ENCODE results near the gene ADCY7. TPM values are rescaled to one million over a fixed set of nuclear protein-coding genes. Genes with fewer than 3 reads are reported as not detected.

ADCY7 gene
- total and polyA plus RNA-seq, 2 of the 4 experiments (the other 2 are of a cell fraction) = 15.2 to 17.1 TPM

GRCh38 chr16:50282010-50282538 is 15.7 kb downstream of the ADCY7 start:
- Histone ChIP-seq H4K8ac (ENCODE audit: low read depth in 2 of 2, low read length in 2 of 2) (no peak overlapping the region), H3K4me3 (ENCODE audit: insufficient read depth, low read depth, low read length) (no peak overlapping the region), H3K23ac (ENCODE audit: low read depth, low read length) (no peak overlapping the region), H3K27ac (ENCODE audit: insufficient read depth, low read length) (no peak overlapping the region), H2BK20ac (ENCODE audit: low read depth, low read length) (no peak overlapping the region), H2AFZ (replicated peaks; ENCODE audit: low read length, poor library complexity) (no peak overlapping the region), H4K5ac (ENCODE audit: low read depth, low read length) (no peak overlapping the region), H2AK5ac (ENCODE audit: low read depth, low read length) (no peak overlapping the region), H2AK9ac (replicated peaks; ENCODE audit: low read depth, low read length, poor library complexity) (no peak overlapping the region), H2BK5ac (ENCODE audit: low read depth, low read length, poor library complexity, severe bottlenecking) (no peak overlapping the region), H3K79me1 (ENCODE audit: low read depth in 1 of 2, low read length in 2 of 2) (peaks cover 0 to 27% of the 10 kb centered on the region in 2 experiments; a peak in 2 of 4 replicates), H3K4me1 (ENCODE audit: control insufficient read depth, insufficient read depth, low read length) (0 out of 2 replicates have a peak, but pooled peaks cover 4% of the 10 kb centered on the region), H4K20me1 (ENCODE audit: insufficient read depth, low read length) (peaks cover 31% of the 10 kb centered on the region), H3K9me3 (ENCODE audit: control insufficient read depth, insufficient read depth, low read length) (peaks cover 4% of the 10 kb centered on the region; the same call in 1 of the 2 replicates), H3K9me1 (ENCODE audit: insufficient read depth, low read length) (no peaks in the 10 kb centered on the region), H3K56ac (ENCODE audit: extremely low read depth, insufficient read depth, low read length) (no peak overlapping the region), H4K91ac (ENCODE audit: insufficient read depth, low read depth, low read length) (no peak overlapping the region), H3K9ac (ENCODE audit: low read depth, low read length) (no peak overlapping the region), H3K4ac (ENCODE audit: low read depth, low read length) (no peak overlapping the region), H3K27me3 (ENCODE audit: control insufficient read depth, insufficient read depth, low read length) (no peaks in the 10 kb centered on the region), H3K4me2 (ENCODE audit: low read depth, low read length) (no peak overlapping the region), H3K14ac (replicated peaks; ENCODE audit: low read depth, low read length) (no peak overlapping the region), H3K18ac (ENCODE audit: low read depth, low read length) (no peak overlapping the region), H2BK15ac (ENCODE audit: low read depth, low read length) (no peak overlapping the region), H3K36me3 (ENCODE audit: control insufficient read depth, insufficient read depth, low read length) (peaks cover 1% of the 10 kb centered on the region; the same call in 1 of the 2 replicates), H2BK120ac (ENCODE audit: low read depth, low read length) (no peak overlapping the region)
- ATAC-seq (ENCODE audit: low read depth) (no peak), DNase-seq (no peak)
- no TSS peak for BruUV-seq (replicated peaks)
- ChIA-PET CTCF (interaction anchor here (1.3 kb wide), 1 partner anchor 72 kb away, joined by 4 read pairs; no protein-coding TSS in a partner anchor), POLR2A (ENCODE audit: unreplicated experiment) (no interaction called here)
- in situ Hi-C loops (cut with MboI; ENCODE audit: low sequenced_read_pairs) = no loop called here
- TF ChIP-seq MAFK (IDR thresholded peaks at IDR 0.05; ENCODE audit: low read depth, low read length) = no peak
- TF ChIP-seq RFX5 (IDR thresholded peaks at IDR 0.05; ENCODE audit: low read depth, low read length) = no peak
- no peak for TF ChIP-seq POLR2A (IDR thresholded peaks at IDR 0.05; ENCODE audit: low read depth, low read length)
- no peak for TF ChIP-seq ELK1 (IDR thresholded peaks at IDR 0.05; ENCODE audit: borderline replicate concordance, low read depth, low read length)
- no peak for TF ChIP-seq RAD21 (IDR thresholded peaks at IDR 0.05; ENCODE audit: low read length)
- TF ChIP-seq FOS (IDR thresholded peaks at IDR 0.05; ENCODE audit: low read depth, low read length) = no peak
- no peak for TF ChIP-seq CTCF (conservative IDR thresholded peaks at IDR 0.05; ENCODE audit: low read depth, low read length)
- no peak for TF ChIP-seq RCOR1 (IDR thresholded peaks at IDR 0.05; ENCODE audit: insufficient replicate concordance, low read length)
- no peak for TF ChIP-seq USF2 (IDR thresholded peaks at IDR 0.05; ENCODE audit: low read depth, low read length)
- TF ChIP-seq CEBPB (IDR thresholded peaks at IDR 0.05; ENCODE audit: low read depth, low read length) = no peak
- no peak for TF ChIP-seq SMC3 (IDR thresholded peaks at IDR 0.05; ENCODE audit: low read depth, low read length)
- TF ChIP-seq MXI1 (IDR thresholded peaks at IDR 0.05; ENCODE audit: borderline replicate concordance, low read depth, low read length) = no peak
- no peak for TF ChIP-seq NFE2L2 (IDR thresholded peaks at IDR 0.05; ENCODE audit: low read depth, low read length)
- no peak for TF ChIP-seq CHD1 (IDR thresholded peaks at IDR 0.05; ENCODE audit: low read depth, low read length)
- TF ChIP-seq MAZ (IDR thresholded peaks at IDR 0.05; ENCODE audit: borderline replicate concordance, low read depth, low read length) = no peak
- TF ChIP-seq BHLHE40 (IDR thresholded peaks at IDR 0.05; ENCODE audit: low read depth, low read length) = no peak
- intact Hi-C loops (cut with micrococcal nuclease) = no loop called here
- 67% methylated on average over 2 of the region's 7 CpGs; no CpG with 5 or more reads in 1 of the 2 experiments for WGBS, 2 experiments (ENCODE audit: extremely low coverage in 2 of 2, insufficient read length in 1 of 2)
- dilution Hi-C loops (cut with HindIII; ENCODE audit: low sequenced_read_pairs, unreplicated experiment) = no loop called here

Data from IMR-90 (cell line).